Liver (tissue), 2 donors: ENCODE results near the gene CDH13.

ENCODE experiments used
- HNF4G ChIP-seq: IDR thresholded peaks from 2 replicates; pipeline ENCODE4 v1.6.1; 2016; ENCODE audit warnings: antibody characterized with exemption
- TAF1 ChIP-seq: conservative IDR thresholded peaks from 2 replicates; pipeline ENCODE4 v1.6.1; 2016; ENCODE audit warnings: antibody characterized with exemption, mild to moderate bottlenecking
- TF ChIP-seq, protein P1 (sequence below): IDR thresholded peaks from 2 replicates; pipeline ENCODE4 v1.6.1; 2016; ENCODE audit warnings: antibody characterized with exemption, mild to moderate bottlenecking
- donor health status: healthy.

DNA sequence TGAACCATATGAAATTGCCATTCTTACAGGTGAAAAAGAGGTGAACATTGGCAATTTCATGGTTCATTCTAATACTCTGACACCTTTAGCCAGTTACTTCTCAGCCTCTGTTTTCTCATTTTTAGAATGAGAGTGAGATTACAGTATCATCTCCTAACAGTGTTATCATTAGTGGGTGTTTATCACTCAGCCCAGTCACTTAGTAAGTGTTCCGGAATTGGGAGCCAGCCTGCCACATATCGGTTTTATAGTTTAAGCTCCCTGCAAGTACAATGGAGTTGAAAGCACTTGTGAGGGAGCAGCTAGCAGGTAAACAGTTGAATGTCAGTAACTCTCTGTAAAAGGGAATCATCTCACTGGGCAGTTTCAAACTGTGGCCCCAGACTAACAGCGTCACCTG is 597.9 kb downstream of the CDH13 start:
- TF ChIP-seq, protein P1, sequence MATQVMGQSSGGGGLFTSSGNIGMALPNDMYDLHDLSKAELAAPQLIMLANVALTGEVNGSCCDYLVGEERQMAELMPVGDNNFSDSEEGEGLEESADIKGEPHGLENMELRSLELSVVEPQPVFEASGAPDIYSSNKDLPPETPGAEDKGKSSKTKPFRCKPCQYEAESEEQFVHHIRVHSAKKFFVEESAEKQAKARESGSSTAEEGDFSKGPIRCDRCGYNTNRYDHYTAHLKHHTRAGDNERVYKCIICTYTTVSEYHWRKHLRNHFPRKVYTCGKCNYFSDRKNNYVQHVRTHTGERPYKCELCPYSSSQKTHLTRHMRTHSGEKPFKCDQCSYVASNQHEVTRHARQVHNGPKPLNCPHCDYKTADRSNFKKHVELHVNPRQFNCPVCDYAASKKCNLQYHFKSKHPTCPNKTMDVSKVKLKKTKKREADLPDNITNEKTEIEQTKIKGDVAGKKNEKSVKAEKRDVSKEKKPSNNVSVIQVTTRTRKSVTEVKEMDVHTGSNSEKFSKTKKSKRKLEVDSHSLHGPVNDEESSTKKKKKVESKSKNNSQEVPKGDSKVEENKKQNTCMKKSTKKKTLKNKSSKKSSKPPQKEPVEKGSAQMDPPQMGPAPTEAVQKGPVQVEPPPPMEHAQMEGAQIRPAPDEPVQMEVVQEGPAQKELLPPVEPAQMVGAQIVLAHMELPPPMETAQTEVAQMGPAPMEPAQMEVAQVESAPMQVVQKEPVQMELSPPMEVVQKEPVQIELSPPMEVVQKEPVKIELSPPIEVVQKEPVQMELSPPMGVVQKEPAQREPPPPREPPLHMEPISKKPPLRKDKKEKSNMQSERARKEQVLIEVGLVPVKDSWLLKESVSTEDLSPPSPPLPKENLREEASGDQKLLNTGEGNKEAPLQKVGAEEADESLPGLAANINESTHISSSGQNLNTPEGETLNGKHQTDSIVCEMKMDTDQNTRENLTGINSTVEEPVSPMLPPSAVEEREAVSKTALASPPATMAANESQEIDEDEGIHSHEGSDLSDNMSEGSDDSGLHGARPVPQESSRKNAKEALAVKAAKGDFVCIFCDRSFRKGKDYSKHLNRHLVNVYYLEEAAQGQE: no peak
- no peak for TF ChIP-seq TAF1
- no peak for TF ChIP-seq HNF4G
